ENCODE measurements around the gene CCDC192. TPM values are rescaled to one million over a fixed set of nuclear protein-coding genes. Genes with fewer than 3 reads are reported as not detected.

The CCDC192 gene
- total RNA-seq, 1 experiment from 2014 or later: not detected

GRCh38 chr5:127867022-127867783 lies 164.0 kb downstream of the CCDC192 start:
- Histone ChIP-seq H3K36me3 (ENCODE audit: insufficient read depth, low read length, poor library complexity, severe bottlenecking) (no peaks in the 10 kb centered on the region), H3K9me3 (ENCODE audit: low read depth, low read length, poor library complexity, severe bottlenecking) (no peaks in the 10 kb centered on the region), H3K27me3 (replicated peaks; ENCODE audit: insufficient read depth, low read depth, low read length, poor library complexity) (peaks cover 32% of the 10 kb centered on the region), H3K4me3 (ENCODE audit: low read depth, low read length, poor library complexity, severe bottlenecking) (no peak overlapping the region), H3K27ac (ENCODE audit: low read depth, low read length, poor library complexity, severe bottlenecking) (no peak overlapping the region), H3K4me1 (ENCODE audit: insufficient read depth, low read length, poor library complexity, severe bottlenecking) (no peaks in the 10 kb centered on the region)
- CTCF ChIA-PET: no interaction called here
- TF ChIP-seq CTCF (conservative IDR thresholded peaks at IDR 0.05; ENCODE audit: low read depth, low read length) (no peak), EZH2 (IDR thresholded peaks at IDR 0.05; ENCODE audit: borderline replicate concordance, low read depth, low read length, poor library complexity, severe bottlenecking) (no peak)
- no peak for DNase-seq (ENCODE audit: low spot score)
- no TSS peak for BruUV-seq (replicated peaks)
- POLR2A ChIA-PET (ENCODE audit: low non-redundant PET): interaction anchor here (0.6 kb wide), 1 partner anchor 185 kb away, joined by 4 read pairs; no protein-coding TSS in a partner anchor
- intact Hi-C loops (cut with micrococcal nuclease; ENCODE audit: unreplicated experiment): no loop called here

GRCh38 chr5:127870914-127871313 lies 167.7 kb downstream of the CCDC192 start:
- Histone ChIP-seq H3K36me3 (ENCODE audit: insufficient read depth, low read length, poor library complexity, severe bottlenecking) (no peaks in the 10 kb centered on the region), H3K27ac (ENCODE audit: low read depth, low read length, poor library complexity, severe bottlenecking) (no peak overlapping the region), H3K4me1 (ENCODE audit: insufficient read depth, low read length, poor library complexity, severe bottlenecking) (no peaks in the 10 kb centered on the region), H3K4me3 (ENCODE audit: low read depth, low read length, poor library complexity, severe bottlenecking) (no peak overlapping the region), H3K27me3 (replicated peaks; ENCODE audit: insufficient read depth, low read depth, low read length, poor library complexity) (peaks cover 26% of the 10 kb centered on the region), H3K9me3 (ENCODE audit: low read depth, low read length, poor library complexity, severe bottlenecking) (no peaks in the 10 kb centered on the region)
- CTCF ChIA-PET: no interaction called here
- intact Hi-C loops (cut with micrococcal nuclease; ENCODE audit: unreplicated experiment): loop anchor here (10.0 kb wide), 3 partner anchors 306 to 974 kb away; no protein-coding TSS in a partner anchor
- no peak for TF ChIP-seq EZH2 (IDR thresholded peaks at IDR 0.05; ENCODE audit: borderline replicate concordance, low read depth, low read length, poor library complexity, severe bottlenecking)
- no peak for TF ChIP-seq CTCF (conservative IDR thresholded peaks at IDR 0.05; ENCODE audit: low read depth, low read length)
- POLR2A ChIA-PET (ENCODE audit: low non-redundant PET): no interaction called here
- no TSS peak for BruUV-seq (replicated peaks)
- DNase-seq (ENCODE audit: low spot score): no peak

GRCh38 chr5:127871503-127872153 lies 168.4 kb downstream of the CCDC192 start:
- ChIA-PET POLR2A (ENCODE audit: low non-redundant PET) (interaction anchor here (0.6 kb wide), 1 partner anchor 37 kb away, joined by 4 read pairs; no protein-coding TSS in a partner anchor), CTCF (no interaction called here)
- intact Hi-C loops (cut with micrococcal nuclease; ENCODE audit: unreplicated experiment): loop anchor here (10.0 kb wide), 3 partner anchors 307 to 973 kb away; no protein-coding TSS in a partner anchor
- Histone ChIP-seq H3K27ac (ENCODE audit: low read depth, low read length, poor library complexity, severe bottlenecking) (no peak overlapping the region), H3K27me3 (replicated peaks; ENCODE audit: insufficient read depth, low read depth, low read length, poor library complexity) (peaks cover 24% of the 10 kb centered on the region), H3K9me3 (ENCODE audit: low read depth, low read length, poor library complexity, severe bottlenecking) (no peaks in the 10 kb centered on the region), H3K36me3 (ENCODE audit: insufficient read depth, low read length, poor library complexity, severe bottlenecking) (no peaks in the 10 kb centered on the region), H3K4me3 (ENCODE audit: low read depth, low read length, poor library complexity, severe bottlenecking) (no peak overlapping the region), H3K4me1 (ENCODE audit: insufficient read depth, low read length, poor library complexity, severe bottlenecking) (no peaks in the 10 kb centered on the region)
- BruUV-seq (replicated peaks): no TSS peak
- TF ChIP-seq EZH2 (IDR thresholded peaks at IDR 0.05; ENCODE audit: borderline replicate concordance, low read depth, low read length, poor library complexity, severe bottlenecking) (no peak), CTCF (conservative IDR thresholded peaks at IDR 0.05; ENCODE audit: low read depth, low read length) (no peak)
- no peak for DNase-seq (ENCODE audit: low spot score)
